ENCODE data around the gene BBC3.

GRCh38 chr19:47266401-47266941 is 35.5 kb upstream of the BBC3 start:
- no peak for TF ChIP-seq SP1 (CRISPR knock-in tag; conservative IDR thresholded peaks at IDR 0.05)
- no peak for TF ChIP-seq IRF1 (CRISPR knock-in tag; IDR thresholded peaks at IDR 0.05)
- TF ChIP-seq ZNF121 (CRISPR knock-in tag; IDR thresholded peaks at IDR 0.05), result no peak
- TF ChIP-seq IRF2 (CRISPR knock-in tag; IDR thresholded peaks at IDR 0.05; ENCODE audit: borderline replicate concordance, low read depth), result no peak
- TF ChIP-seq FOXP4 (CRISPR knock-in tag; IDR thresholded peaks at IDR 0.05), result no peak
- TF ChIP-seq CTCF (IDR thresholded peaks at IDR 0.05), result no peak
- no peak for TF ChIP-seq ZMAT4 (CRISPR knock-in tag; IDR thresholded peaks at IDR 0.05)
- TF ChIP-seq FOXK1 (CRISPR knock-in tag; IDR thresholded peaks at IDR 0.05), result no peak
- no peak for TF ChIP-seq ZSCAN18 (CRISPR knock-in tag; IDR thresholded peaks at IDR 0.05)
- no peak for TF ChIP-seq MAX (CRISPR knock-in tag; IDR thresholded peaks at IDR 0.05)
- TF ChIP-seq TEAD4 (CRISPR knock-in tag; IDR thresholded peaks at IDR 0.05), result no peak
- no peak for TF ChIP-seq HMGXB4 (CRISPR knock-in tag; IDR thresholded peaks at IDR 0.05)
- no peak for TF ChIP-seq ZNF512 (CRISPR knock-in tag; IDR thresholded peaks at IDR 0.05; ENCODE audit: borderline replicate concordance)

All from WTC11 (cell line).